Fibroblast of pulmonary artery (primary cell): ENCODE results near the gene PTGIS.

ENCODE experiments used
- DNase-seq: peaks from one replicate; pipeline ENCODE4 v3.0.0-alpha.2; 2010; ENCODE audit warnings: low read depth
- H3K4me3 ChIP-seq: replicated peaks from 2 replicates; pipeline ENCODE4 v1.5.1; 2011; ENCODE audit warnings: low read depth, mild to moderate bottlenecking, control low read depth, low read length, moderate library complexity
- TF ChIP-seq, protein P1 (sequence below): IDR thresholded peaks from 2 replicates; pipeline ENCODE4 v1.5.1; 2011; ENCODE audit warnings: mild to moderate bottlenecking, control low read depth, low read length, inconsistent platforms; ENCODE audit errors: missing control alignments

Gene PTGIS

DNA sequence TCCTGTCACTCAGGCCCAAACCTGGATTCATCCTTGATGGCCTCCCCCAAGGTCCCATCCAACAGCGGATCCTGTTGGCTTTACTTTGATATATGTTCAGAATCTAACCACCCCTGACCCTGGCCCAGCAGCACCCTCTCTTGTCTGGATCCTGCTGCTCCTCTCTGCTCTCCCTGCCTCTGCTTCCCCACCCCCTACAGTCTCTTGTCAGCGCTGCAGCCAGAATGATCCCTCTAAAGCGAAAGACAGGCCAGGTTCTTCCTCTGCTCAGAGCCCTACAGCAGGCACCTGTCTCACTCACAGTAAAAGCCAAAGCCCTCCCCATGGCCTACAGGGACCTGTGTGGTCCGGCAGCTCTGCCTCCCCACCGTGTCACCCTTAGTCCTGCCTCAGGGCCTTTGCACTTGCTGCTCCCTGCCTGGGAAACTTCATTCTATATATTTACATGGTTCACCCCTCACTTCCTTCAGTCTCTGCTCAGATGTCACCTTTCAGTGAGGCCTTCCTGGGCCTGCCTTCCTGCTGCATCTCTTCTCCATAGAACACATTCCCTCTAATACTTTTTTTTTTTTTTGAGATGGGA lies 48.1 kb downstream of the PTGIS start:
- TF ChIP-seq, protein P1, sequence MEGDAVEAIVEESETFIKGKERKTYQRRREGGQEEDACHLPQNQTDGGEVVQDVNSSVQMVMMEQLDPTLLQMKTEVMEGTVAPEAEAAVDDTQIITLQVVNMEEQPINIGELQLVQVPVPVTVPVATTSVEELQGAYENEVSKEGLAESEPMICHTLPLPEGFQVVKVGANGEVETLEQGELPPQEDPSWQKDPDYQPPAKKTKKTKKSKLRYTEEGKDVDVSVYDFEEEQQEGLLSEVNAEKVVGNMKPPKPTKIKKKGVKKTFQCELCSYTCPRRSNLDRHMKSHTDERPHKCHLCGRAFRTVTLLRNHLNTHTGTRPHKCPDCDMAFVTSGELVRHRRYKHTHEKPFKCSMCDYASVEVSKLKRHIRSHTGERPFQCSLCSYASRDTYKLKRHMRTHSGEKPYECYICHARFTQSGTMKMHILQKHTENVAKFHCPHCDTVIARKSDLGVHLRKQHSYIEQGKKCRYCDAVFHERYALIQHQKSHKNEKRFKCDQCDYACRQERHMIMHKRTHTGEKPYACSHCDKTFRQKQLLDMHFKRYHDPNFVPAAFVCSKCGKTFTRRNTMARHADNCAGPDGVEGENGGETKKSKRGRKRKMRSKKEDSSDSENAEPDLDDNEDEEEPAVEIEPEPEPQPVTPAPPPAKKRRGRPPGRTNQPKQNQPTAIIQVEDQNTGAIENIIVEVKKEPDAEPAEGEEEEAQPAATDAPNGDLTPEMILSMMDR, result no peak
- no peak for DNase-seq
- H3K4me3 ChIP-seq, result no peak overlapping the region

- DNase-seq, result no peak
- TF ChIP-seq, protein P1, result no peak
- H3K4me3 ChIP-seq, result no peak overlapping the region
These were observed 48.7 kb downstream of the PTGIS start for GRCh38 chr20:49519212-49519712.

DNA sequence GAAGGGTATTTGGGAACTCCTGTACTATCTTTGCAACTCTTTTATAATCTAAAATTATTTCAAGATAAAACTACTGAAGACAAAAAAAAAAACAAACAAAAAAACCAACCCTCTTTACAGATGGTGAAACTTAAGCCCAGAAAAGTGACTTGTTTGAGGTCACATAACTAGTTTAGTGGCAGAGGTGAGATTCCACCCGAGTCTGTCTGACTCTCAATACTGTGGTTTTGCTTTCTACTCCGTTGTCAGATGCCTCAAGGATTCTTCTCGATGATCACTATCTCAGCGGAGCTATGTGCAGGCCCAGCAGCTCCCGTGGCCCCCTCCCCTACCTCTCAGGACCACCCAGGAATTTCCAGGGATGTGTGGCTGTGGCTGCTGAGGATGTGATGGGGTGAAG lies 49.4 kb downstream of the PTGIS start:
- no peak overlapping the region for H3K4me3 ChIP-seq
- TF ChIP-seq, protein P1, result no peak
- no peak for DNase-seq

DNA sequence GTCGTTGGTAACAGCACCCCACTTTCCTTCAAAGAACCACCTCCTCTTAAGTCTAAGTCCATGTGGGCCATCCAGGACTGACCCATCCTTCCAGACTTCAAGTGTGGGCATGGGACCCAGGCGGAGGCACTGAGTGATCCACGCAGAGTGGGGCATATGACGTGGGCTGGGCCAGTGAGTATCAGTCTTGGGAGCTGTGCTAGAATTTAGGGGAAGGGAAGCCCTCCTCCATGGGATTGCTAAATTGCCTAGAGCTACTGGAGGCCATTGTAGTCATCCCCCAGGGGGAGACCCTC lies 50.2 kb downstream of the PTGIS start:
- TF ChIP-seq, protein P1, result no peak
- DNase-seq, result no peak
- H3K4me3 ChIP-seq, result no peak overlapping the region

- TF ChIP-seq, protein P1, result no peak
- DNase-seq, result no peak
- no peak overlapping the region for H3K4me3 ChIP-seq
These were observed 50.8 kb downstream of the PTGIS start for GRCh38 chr20:49516916-49517804.

- TF ChIP-seq, protein P1, result no peak
- H3K4me3 ChIP-seq, result no peak overlapping the region
- DNase-seq, result no peak
These were observed 52.4 kb downstream of the PTGIS start for GRCh38 chr20:49515586-49515985.
